Urothelium cell line (cell line): ENCODE measurements around the gene NETO1.
A peak's percentile ranks its signal among the peaks of the same experiment; 100 is the strongest.

Source experiments
- DNase-seq: peaks from one replicate; pipeline ENCODE4 v3.0.0; 2011; ENCODE audit warnings: low spot score, mixed read lengths
- FAIRE-seq: peaks from 2 replicates; lab custom pipeline; 2011; peaks lifted over from hg19 to GRCh38; lab: Jason Lieb, UNC

Gene NETO1

GRCh38 chr18:72867746-72868584 is at the start of gene NETO1:
TSS of gene NETO1 (minus strand) at chr18:72867987. CDS start at chr18:72867291, 696 bp downstream.
- no peak for FAIRE-seq
- peak; percentile 62 for DNase-seq

- FAIRE-seq = no peak
- DNase-seq = no peak
These were observed 42.3 kb upstream of the NETO1 start for GRCh38 chr18:72910045-72910444.

GRCh38 chr18:72908181-72908580 is 40.4 kb upstream of the NETO1 start:
- FAIRE-seq (no peak), DNase-seq (no peak)

GRCh38 chr18:72903033-72903432 is 35.2 kb upstream of the NETO1 start:
- FAIRE-seq (no peak), DNase-seq (no peak)

- FAIRE-seq (no peak), DNase-seq (no peak)
These were observed 31.6 kb upstream of the NETO1 start for GRCh38 chr18:72899338-72899737.

GRCh38 chr18:72898870-72899269 is 31.1 kb upstream of the NETO1 start:
- no peak for FAIRE-seq
- no peak for DNase-seq

GRCh38 chr18:72895548-72895947 is 27.8 kb upstream of the NETO1 start:
- FAIRE-seq (no peak), DNase-seq (no peak)

GRCh38 chr18:72878561-72878960 is 10.8 kb upstream of the NETO1 start:
- FAIRE-seq (no peak), DNase-seq (no peak)

GRCh38 chr18:72878143-72878542 is 10.4 kb upstream of the NETO1 start:
- DNase-seq (no peak), FAIRE-seq (no peak)

GRCh38 chr18:72871091-72871490 is 3.3 kb upstream of the NETO1 start:
- peak; percentile 46 for DNase-seq
- peak; percentile 17 for FAIRE-seq

GRCh38 chr18:72869226-72870185 is 1.7 kb upstream of the NETO1 start:
- FAIRE-seq = no peak
- DNase-seq = no peak

- FAIRE-seq = no peak
- DNase-seq = no peak
These were observed 918 bp upstream of the NETO1 start for GRCh38 chr18:72868585-72869225.

- FAIRE-seq (no peak), DNase-seq (peak; percentile 40)
These were observed 664 bp downstream of the NETO1 start for GRCh38 chr18:72866901-72867745.

- FAIRE-seq (no peak), DNase-seq (no peak)
These were observed 1.3 kb downstream of the NETO1 start for GRCh38 chr18:72866442-72866900.

GRCh38 chr18:72863754-72864153 is 4.0 kb downstream of the NETO1 start:
- no peak for DNase-seq
- FAIRE-seq = no peak

GRCh38 chr18:72859088-72859487 is 8.7 kb downstream of the NETO1 start:
- FAIRE-seq = no peak

GRCh38 chr18:72849671-72850070 is 18.1 kb downstream of the NETO1 start:
- DNase-seq (peak; percentile 42), FAIRE-seq (no peak)

More at GRCh38 chr18:72859088-72859487, 8.7 kb downstream of the NETO1 start:
- no peak for DNase-seq

- no peak for FAIRE-seq
- DNase-seq = peak; percentile 77
These were observed 19.1 kb downstream of the NETO1 start for GRCh38 chr18:72848503-72849237.

- FAIRE-seq (no peak), DNase-seq (no peak)
These were observed 20.0 kb downstream of the NETO1 start for GRCh38 chr18:72847771-72848170.
